ENCODE results near the gene KYNU.
A peak's percentile ranks its signal among the peaks of the same experiment; 100 is the strongest.

Gene KYNU

DNA sequence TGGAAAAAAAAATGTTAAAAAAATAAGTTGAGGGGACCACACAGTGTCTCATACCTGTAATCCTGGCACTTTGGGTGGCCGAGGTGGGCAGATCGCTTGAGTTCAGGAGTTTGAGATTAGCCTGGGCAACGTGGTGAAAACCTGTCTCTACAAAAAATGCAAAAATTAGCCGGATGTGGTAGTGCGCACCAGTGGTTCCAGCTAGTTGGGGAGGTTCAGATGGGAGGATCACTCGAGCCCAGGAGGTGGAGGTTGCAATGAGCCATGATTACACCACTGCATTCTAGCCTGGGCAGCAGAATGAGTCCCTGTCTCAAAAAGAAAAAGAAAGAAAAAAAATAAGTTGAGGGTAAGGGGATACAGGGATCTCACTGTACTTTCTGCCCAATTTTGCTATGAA is 6.1 kb upstream of the KYNU start:
- TF ChIP-seq CTCF (conservative IDR thresholded peaks at IDR 0.05; ENCODE audit: low read depth, low read length), result no peak
- H3K4me3 ChIP-seq (ENCODE audit: low read depth, low read length), result no peak overlapping the region
- no peak for DNase-seq (ENCODE audit: low read depth)

DNA sequence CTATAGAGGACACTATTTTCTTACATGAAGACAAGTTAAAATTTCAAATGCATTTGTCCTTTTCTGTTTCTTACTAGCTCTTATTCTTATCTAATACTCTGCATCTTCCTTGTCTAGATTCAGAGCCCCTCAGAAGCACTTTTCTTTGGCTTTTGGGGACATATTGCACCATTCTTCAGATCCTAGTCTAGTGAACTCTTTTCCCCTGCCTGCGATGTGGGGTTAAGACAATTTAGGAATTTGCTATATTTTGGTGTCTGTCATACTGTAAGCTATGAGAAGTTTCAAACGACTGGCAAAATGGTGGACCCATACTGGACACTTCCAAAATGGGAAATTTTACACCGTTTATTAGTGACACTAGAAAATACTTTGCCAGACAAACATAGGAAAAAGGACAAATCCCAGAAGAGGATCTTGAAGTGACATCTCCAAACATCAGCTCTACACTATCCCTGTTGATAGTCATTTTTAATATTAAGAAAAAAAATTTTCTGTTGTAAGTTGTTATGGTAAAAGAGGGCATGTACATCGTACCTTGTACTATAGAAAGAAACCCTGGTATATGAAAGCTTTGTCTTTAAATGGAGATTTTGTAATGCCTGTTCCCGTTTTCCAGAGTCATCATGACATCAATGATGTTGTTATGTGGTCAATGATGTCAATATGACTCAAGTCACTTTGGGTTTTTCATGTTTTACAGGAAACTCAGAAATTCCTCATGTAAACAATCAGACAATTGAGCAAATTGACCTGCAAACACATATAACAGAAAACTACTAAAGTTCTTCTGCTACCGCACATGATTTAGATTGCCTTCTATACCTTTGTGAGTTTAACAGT is 4.4 kb upstream of the KYNU start:
- no peak overlapping the region for H3K4me3 ChIP-seq (ENCODE audit: low read depth, low read length)
- no peak for TF ChIP-seq CTCF (conservative IDR thresholded peaks at IDR 0.05; ENCODE audit: low read depth, low read length)
- DNase-seq (ENCODE audit: low read depth), result peak; percentile 95

- TF ChIP-seq CTCF (conservative IDR thresholded peaks at IDR 0.05; ENCODE audit: low read depth, low read length), result no peak
- no peak overlapping the region for H3K4me3 ChIP-seq (ENCODE audit: low read depth, low read length)
- no peak for DNase-seq (ENCODE audit: low read depth)
Measured at GRCh38 chr2:142873831-142874287, 3.6 kb upstream of the KYNU start.

GRCh38 chr2:142874293-142874814 is 3.1 kb upstream of the KYNU start:
- H3K4me3 ChIP-seq (ENCODE audit: low read depth, low read length), result no peak overlapping the region
- peak; percentile 95 for DNase-seq (ENCODE audit: low read depth)
- TF ChIP-seq CTCF (conservative IDR thresholded peaks at IDR 0.05; ENCODE audit: low read depth, low read length), result no peak

GRCh38 chr2:142875010-142875409 is 2.5 kb upstream of the KYNU start:
- H3K4me3 ChIP-seq (ENCODE audit: low read depth, low read length), result no peak overlapping the region
- DNase-seq (ENCODE audit: low read depth), result peak; percentile 22
- TF ChIP-seq CTCF (conservative IDR thresholded peaks at IDR 0.05; ENCODE audit: low read depth, low read length), result no peak

DNA sequence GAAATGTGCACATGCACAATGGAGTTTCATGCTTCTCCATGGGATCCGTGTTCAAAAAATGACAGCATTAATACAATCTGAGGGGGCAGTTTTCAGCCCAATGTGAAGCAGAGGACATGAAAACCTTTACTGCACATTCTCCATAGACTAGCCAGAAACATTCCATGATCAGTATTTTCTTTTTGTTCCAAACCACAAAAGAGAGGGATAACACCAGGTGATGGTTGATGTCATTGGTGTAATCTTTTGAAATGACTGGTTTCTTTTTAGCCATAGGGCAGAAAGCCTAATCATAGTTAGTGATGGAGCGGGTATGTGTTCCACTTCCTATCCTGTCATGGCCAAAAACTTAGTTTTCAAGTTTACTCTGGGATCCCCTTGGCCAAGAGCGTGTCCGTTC is 1.8 kb upstream of the KYNU start:
- no peak for TF ChIP-seq CTCF (conservative IDR thresholded peaks at IDR 0.05; ENCODE audit: low read depth, low read length)
- peak; percentile 26 for DNase-seq (ENCODE audit: low read depth)
- no peak overlapping the region for H3K4me3 ChIP-seq (ENCODE audit: low read depth, low read length)

DNA sequence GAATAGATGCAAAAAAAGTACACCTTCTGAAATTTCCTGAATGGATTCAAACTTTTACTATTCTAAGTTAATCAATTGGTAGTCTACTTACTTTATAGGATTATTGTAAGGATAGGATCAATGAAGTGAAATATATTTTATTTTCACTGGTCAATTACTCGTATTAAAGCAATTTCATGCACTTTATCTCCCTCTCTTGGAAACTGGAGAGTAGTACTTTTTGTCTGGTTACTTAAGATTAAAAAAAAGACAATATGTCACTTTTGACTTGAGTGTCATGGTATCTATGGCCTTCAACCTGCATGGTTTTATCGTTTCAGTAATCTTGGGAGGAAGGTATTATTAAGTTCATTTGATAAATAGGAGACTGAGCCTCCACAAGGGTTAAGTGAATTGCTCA is 1.0 kb upstream of the KYNU start:
- H3K4me3 ChIP-seq (ENCODE audit: low read depth, low read length), result no peak overlapping the region
- peak; percentile 55 for DNase-seq (ENCODE audit: low read depth)
- no peak for TF ChIP-seq CTCF (conservative IDR thresholded peaks at IDR 0.05; ENCODE audit: low read depth, low read length)
